PC-3 (cell line): Measurements from ENCODE around the gene TBCCD1.

Experiments used
- EZH2 ChIP-seq: fragments of 300-600 bp; sonication (generic); IDR thresholded peaks from one replicate; pipeline ENCODE4 v1.6.1; 2017; ENCODE audit warnings: antibody characterized with exemption, mild to moderate bottlenecking, low read length; ENCODE audit not compliant: unreplicated experiment
- EZH2phosphoT487 ChIP-seq: fragments of 300-600 bp; sonication (generic); IDR thresholded peaks from 2 replicates; pipeline ENCODE4 v1.6.1; 2018; ENCODE audit warnings: mild to moderate bottlenecking, antibody characterized with exemption, low read length, borderline replicate concordance
- TF ChIP-seq, protein P1 (sequence below): fragments of 300-600 bp; sonication (generic); conservative IDR thresholded peaks from 2 replicates; pipeline ENCODE4 v1.5.1; 2017; ENCODE audit warnings: antibody characterized with exemption, low read depth, mild to moderate bottlenecking, low read length

DNA sequence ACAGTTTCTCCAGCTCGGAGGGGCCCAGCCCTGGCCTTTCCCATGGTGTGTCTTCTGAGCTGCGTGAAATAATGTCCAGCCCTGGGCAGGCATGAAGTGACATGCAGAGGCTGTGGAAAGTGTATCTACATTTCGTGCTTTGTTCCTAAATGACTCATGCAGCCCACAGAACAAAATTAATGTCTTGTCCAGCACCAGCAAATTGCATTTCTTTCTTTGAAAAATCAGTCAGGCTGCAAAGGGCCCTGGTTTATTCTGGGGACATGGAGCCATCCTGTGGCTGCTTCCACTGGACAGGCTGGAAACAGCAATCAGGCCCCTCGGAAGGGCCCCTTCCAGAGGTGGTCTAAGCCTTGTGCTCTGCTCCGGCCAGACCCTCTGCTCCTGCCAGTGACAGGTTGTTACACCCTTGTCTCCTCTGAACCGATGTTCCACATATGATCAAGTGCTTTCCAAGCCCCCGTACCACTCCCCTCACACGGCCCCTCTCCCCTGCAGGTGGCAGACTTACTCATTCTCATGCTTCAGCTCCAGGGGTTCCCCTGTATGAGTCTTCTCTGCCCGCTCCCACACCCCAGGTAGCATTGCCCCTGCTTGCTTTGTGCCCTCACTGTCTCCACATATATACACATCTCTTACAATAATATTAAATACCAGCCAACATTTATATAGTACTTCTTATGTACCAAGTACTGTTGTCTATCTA, 56.6 kb downstream of the TBCCD1 start:
- TF ChIP-seq, protein P1, sequence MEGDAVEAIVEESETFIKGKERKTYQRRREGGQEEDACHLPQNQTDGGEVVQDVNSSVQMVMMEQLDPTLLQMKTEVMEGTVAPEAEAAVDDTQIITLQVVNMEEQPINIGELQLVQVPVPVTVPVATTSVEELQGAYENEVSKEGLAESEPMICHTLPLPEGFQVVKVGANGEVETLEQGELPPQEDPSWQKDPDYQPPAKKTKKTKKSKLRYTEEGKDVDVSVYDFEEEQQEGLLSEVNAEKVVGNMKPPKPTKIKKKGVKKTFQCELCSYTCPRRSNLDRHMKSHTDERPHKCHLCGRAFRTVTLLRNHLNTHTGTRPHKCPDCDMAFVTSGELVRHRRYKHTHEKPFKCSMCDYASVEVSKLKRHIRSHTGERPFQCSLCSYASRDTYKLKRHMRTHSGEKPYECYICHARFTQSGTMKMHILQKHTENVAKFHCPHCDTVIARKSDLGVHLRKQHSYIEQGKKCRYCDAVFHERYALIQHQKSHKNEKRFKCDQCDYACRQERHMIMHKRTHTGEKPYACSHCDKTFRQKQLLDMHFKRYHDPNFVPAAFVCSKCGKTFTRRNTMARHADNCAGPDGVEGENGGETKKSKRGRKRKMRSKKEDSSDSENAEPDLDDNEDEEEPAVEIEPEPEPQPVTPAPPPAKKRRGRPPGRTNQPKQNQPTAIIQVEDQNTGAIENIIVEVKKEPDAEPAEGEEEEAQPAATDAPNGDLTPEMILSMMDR = no peak
- TF ChIP-seq EZH2phosphoT487 (no peak), EZH2 (no peak)
